GM12878 (cell line): ENCODE data around the gene ATP1A3. TPM values are rescaled to one million over a fixed set of nuclear protein-coding genes. Genes with fewer than 3 reads are reported as not detected.

ENCODE experiments used
- BCL11A ChIP-seq: IDR thresholded peaks from 2 replicates; pipeline ENCODE4 v1.6.1; 2011; ENCODE audit warnings: low read depth, low read length
- CEBPZ ChIP-seq: fragments of 150-350 bp; IDR thresholded peaks from 2 replicates; pipeline ENCODE4 v1.6.1; 2016; ENCODE audit warnings: low read depth, low read length
- CHD4 ChIP-seq: fragments of 200-600 bp; sonication (generic); IDR thresholded peaks from 2 replicates; pipeline ENCODE4 v1.6.1; 2016; ENCODE audit warnings: mild to moderate bottlenecking
- GABPA ChIP-seq: IDR thresholded peaks from 2 replicates; pipeline ENCODE4 v1.6.1; 2014; ENCODE audit warnings: antibody characterized with exemption, low read depth, mild to moderate bottlenecking, inconsistent platforms
- NFXL1 ChIP-seq: fragments of 450-650 bp; IDR thresholded peaks from 2 replicates; pipeline ENCODE4 v1.6.1; 2017; ENCODE audit warnings: antibody characterized with exemption, mild to moderate bottlenecking, borderline replicate concordance
- PRDM15 ChIP-seq: fragments of 450-650 bp; formaldehyde crosslinking; IDR thresholded peaks from 2 replicates; pipeline ENCODE4 v1.4.0; 2020; ENCODE audit warnings: mild to moderate bottlenecking, moderate library complexity
- RAD21 ChIP-seq: IDR thresholded peaks from 2 replicates; pipeline ENCODE4 v1.6.1; 2011; ENCODE audit warnings: mild to moderate bottlenecking, low read depth, low read length, moderate library complexity; ENCODE audit not compliant: insufficient read depth
- RAD51 ChIP-seq: fragments of 450-650 bp; IDR thresholded peaks from 2 replicates; pipeline ENCODE4 v1.6.1; 2016; ENCODE audit warnings: moderate library complexity, mild to moderate bottlenecking, inconsistent platforms
- RCOR1 ChIP-seq: conservative IDR thresholded peaks from 2 replicates; pipeline ENCODE4 v1.6.1; 2012; ENCODE audit warnings: low read depth, low read length, improper control_type of control experiment
- RFX5 ChIP-seq: IDR thresholded peaks from 2 replicates; pipeline ENCODE4 v1.6.1; 2011; ENCODE audit warnings: low read depth, low read length, improper control_type of control experiment
- SIN3A ChIP-seq: IDR thresholded peaks from 2 replicates; pipeline ENCODE4 v1.6.1; 2012; ENCODE audit warnings: low read depth, low read length, improper control_type of control experiment
- SKIL ChIP-seq: fragments of 450-650 bp; IDR thresholded peaks from 2 replicates; pipeline ENCODE4 v1.6.1; 2017; ENCODE audit warnings: mild to moderate bottlenecking, low read depth, inconsistent platforms; ENCODE audit not compliant: poor library complexity, severe bottlenecking
- SMAD1 ChIP-seq: fragments of 450-650 bp; IDR thresholded peaks from 2 replicates; pipeline ENCODE4 v1.6.1; 2018; ENCODE audit warnings: mild to moderate bottlenecking, low read depth; ENCODE audit not compliant: partially characterized antibody
- SPI1 ChIP-seq: IDR thresholded peaks from 2 replicates; pipeline ENCODE4 v1.6.1; 2011; ENCODE audit warnings: low read depth, mild to moderate bottlenecking, low read length, moderate library complexity, borderline replicate concordance; ENCODE audit not compliant: insufficient read depth
- TARDBP ChIP-seq: IDR thresholded peaks from 2 replicates; pipeline ENCODE4 v1.6.1; 2016; ENCODE audit warnings: borderline replicate concordance
- ZBTB11 ChIP-seq: fragments of 450-650 bp; formaldehyde crosslinking; IDR thresholded peaks from 2 replicates; pipeline ENCODE4 v1.5.0; 2022; ENCODE audit warnings: mild to moderate bottlenecking, missing genetic modification characterization
- ZNF217 ChIP-seq: fragments of 450-650 bp; IDR thresholded peaks from 2 replicates; pipeline ENCODE4 v1.6.1; 2017; ENCODE audit warnings: antibody characterized with exemption, mild to moderate bottlenecking
- ZNF622 ChIP-seq: fragments of 450-650 bp; IDR thresholded peaks from 2 replicates; pipeline ENCODE4 v1.6.1; 2017; ENCODE audit warnings: mild to moderate bottlenecking, inconsistent platforms
- polyA plus RNA-seq, 11 experiments: library from polyadenylated mRNA; depleted of rRNA in 4 of 11; unstranded in 6 of 11; stranded (reverse) in 5 of 11; fragments of >200 nt; fragmentation: Nextera tagmentation in 4 of 11; fragmentation: Illumina TruSeq in 1 of 11; extraction: Ambion mirVana in 4 of 11; extraction: Trizol in 1 of 11; gene quantifications; 1 replicate in 1 of 11; 2 replicates in 10 of 11; pipeline versions ENCODE4 v1.2.1 to v1.2.3, GENCODE V29; 2011 to 2016; ENCODE audit warnings: inconsistent platforms in 2 of 11, missing spikeins in 2 of 11, low read depth in 1 of 11
- total RNA-seq, 4 experiments: library from RNA; depleted of rRNA in 3 of 4; stranded (reverse); fragments of >200 nt in 3 of 4; fragmentation: Illumina TruSeq in 1 of 4; extraction: Trizol in 1 of 4; gene quantifications; 2 replicates each; pipeline versions ENCODE4 v1.2.1 to v1.2.3, GENCODE V29; 2013 to 2021

Gene ATP1A3
- total and polyA plus RNA-seq, 10 of the 15 experiments (the other 5 are each of a cell fraction or from before 2014, with no cell fraction given) = 0.17 to 0.86 (median 0.32) TPM; not detected in 2

GRCh38 chr19:41957838-41958366 is 36.1 kb downstream of the ATP1A3 start (continued):
- TF ChIP-seq PRDM15 (CRISPR knock-in tag) (no peak), ZNF622 (no peak), BCL11A (no peak), RAD51 (peak; percentile 72), SIN3A (no peak), ZNF217 (no peak), RAD21 (peak; percentile 80), SMAD1 (no peak), CEBPZ (no peak), RFX5 (no peak), ZBTB11 (CRISPR knock-in tag) (no peak), CHD4 (no peak), SPI1 (peak; percentile 44; the same call in 1 of the 2 replicates), GABPA (no peak), SKIL (peak; percentile 16), NFXL1 (no peak), RCOR1 (no peak), TARDBP (no peak)
